Chondrocyte (in vitro differentiated cells): Measurements from ENCODE around the gene L3MBTL3. TPM values are rescaled to one million over a fixed set of nuclear protein-coding genes. Genes with fewer than 3 reads are reported as not detected.

Experiments used
- DNase-seq: peaks from one replicate; pipeline ENCODE4 v3.0.0; 2021; ENCODE audit warnings: mixed read lengths, low spot score
- H3K27ac Mint-ChIP-seq: one replicate; pipeline ENCODE4 v1.8.0; 2021; ENCODE audit warnings: mild to moderate bottlenecking, moderate library complexity, mixed read lengths; ENCODE audit not compliant: unreplicated experiment
- H3K27me3 Mint-ChIP-seq: 2 replicates; pipeline ENCODE4 v1.8.0; 2021; ENCODE audit warnings: low read depth, mixed read lengths
- H3K36me3 Mint-ChIP-seq: 2 replicates; pipeline ENCODE4 v1.8.0; 2021; ENCODE audit warnings: low read depth, mixed read lengths
- H3K4me1 Mint-ChIP-seq: 2 replicates; pipeline ENCODE4 v1.8.0; 2021; ENCODE audit warnings: low read depth, mild to moderate bottlenecking, mixed read lengths
- H3K4me3 Mint-ChIP-seq: one replicate; pipeline ENCODE4 v1.8.0; 2021; ENCODE audit warnings: mild to moderate bottlenecking, moderate library complexity, mixed read lengths; ENCODE audit not compliant: unreplicated experiment
- H3K9me3 Mint-ChIP-seq: 2 replicates; pipeline ENCODE4 v1.8.0; 2021; ENCODE audit warnings: low read depth, mixed read lengths
- CTCF ChIP-seq: fragments of 200-600 bp; sonication (generic); IDR thresholded peaks from 2 replicates; pipeline ENCODE4 v1.5.0; 2021; ENCODE audit warnings: antibody characterized with exemption, mild to moderate bottlenecking, moderate library complexity
- total RNA-seq: library from RNA; stranded (reverse); gene quantifications from 3 replicates; pipeline ENCODE4 v1.2.1, GENCODE V29; 2021

The L3MBTL3 gene
- total RNA-seq, 1 donor from 2014 or later: 15.4 TPM

GRCh38 chr6:130150906-130151305 is 132.5 kb downstream of the L3MBTL3 start:
- no peak for TF ChIP-seq CTCF
- no peak for DNase-seq
- no peak overlapping the region for H3K4me3 Mint-ChIP-seq
- no peaks in the 10 kb centered on the region for H3K27me3 Mint-ChIP-seq
- no peaks in the 10 kb centered on the region for H3K9me3 Mint-ChIP-seq
- H3K27ac Mint-ChIP-seq: no peak overlapping the region
- no peaks in the 10 kb centered on the region for H3K36me3 Mint-ChIP-seq
- H3K4me1 Mint-ChIP-seq: no peaks in the 10 kb centered on the region

- Mint-ChIP-seq H3K9me3 (peaks cover under 1% of the 10 kb centered on the region), H3K36me3 (no peaks in the 10 kb centered on the region), H3K27me3 (no peaks in the 10 kb centered on the region), H3K4me3 (no peak overlapping the region), H3K27ac (no peak overlapping the region), H3K4me1 (no peaks in the 10 kb centered on the region)
- no peak for DNase-seq
- no peak for TF ChIP-seq CTCF
Observed at GRCh38 chr6:130152908-130153510, 134.6 kb downstream of the L3MBTL3 start.

GRCh38 chr6:130156908-130157307 is 138.5 kb downstream of the L3MBTL3 start:
- Mint-ChIP-seq H3K27me3 (peaks cover 2% of the 10 kb centered on the region), H3K27ac (no peak overlapping the region)

GRCh38 chr6:130158056-130158455 is 139.7 kb downstream of the L3MBTL3 start:
- H3K9me3 Mint-ChIP-seq: peaks cover 9% of the 10 kb centered on the region
- no peaks in the 10 kb centered on the region for H3K4me1 Mint-ChIP-seq
- no peak overlapping the region for H3K27ac Mint-ChIP-seq
- no peaks in the 10 kb centered on the region for H3K36me3 Mint-ChIP-seq
- no peak overlapping the region for H3K4me3 Mint-ChIP-seq
- peaks cover 2% of the 10 kb centered on the region for H3K27me3 Mint-ChIP-seq
- no peak for DNase-seq
- no peak for TF ChIP-seq CTCF

More at GRCh38 chr6:130156908-130157307, 138.5 kb downstream of the L3MBTL3 start:
- H3K36me3 Mint-ChIP-seq: no peaks in the 10 kb centered on the region
- no peak for TF ChIP-seq CTCF
- H3K4me3 Mint-ChIP-seq: no peak overlapping the region
- no peak for DNase-seq
- peaks cover 9% of the 10 kb centered on the region for H3K9me3 Mint-ChIP-seq
- H3K4me1 Mint-ChIP-seq: no peaks in the 10 kb centered on the region

GRCh38 chr6:130158548-130158947 is 140.2 kb downstream of the L3MBTL3 start:
- no peak for DNase-seq
- Mint-ChIP-seq H3K36me3 (no peaks in the 10 kb centered on the region), H3K9me3 (peaks cover 9% of the 10 kb centered on the region), H3K4me1 (no peaks in the 10 kb centered on the region), H3K4me3 (no peak overlapping the region), H3K27ac (no peak overlapping the region), H3K27me3 (peaks cover 2% of the 10 kb centered on the region)
- TF ChIP-seq CTCF: no peak
